Measurements from ENCODE around the gene ASCL5.

ASCL5 gene

GRCh38 chr1:201153474-201154388, 26.7 kb upstream of the ASCL5 start:
- no peak for DNase-seq (ENCODE audit: low read depth)

- DNase-seq (ENCODE audit: low read depth) = no peak
Measured at GRCh38 chr1:201149400-201149799, 22.4 kb upstream of the ASCL5 start.

GRCh38 chr1:201147396-201148015, 20.5 kb upstream of the ASCL5 start:
- no peak for DNase-seq (ENCODE audit: low read depth)

- no peak for DNase-seq (ENCODE audit: low read depth)
Measured at GRCh38 chr1:201146626-201147390, 19.8 kb upstream of the ASCL5 start.

- no peak for DNase-seq (ENCODE audit: low read depth)
Measured at GRCh38 chr1:201145816-201146215, 18.8 kb upstream of the ASCL5 start.

- no peak for DNase-seq (ENCODE audit: low read depth)
Measured at GRCh38 chr1:201145132-201145531, 18.1 kb upstream of the ASCL5 start.

- no peak for DNase-seq (ENCODE audit: low read depth)
Measured at GRCh38 chr1:201144701-201145100, 17.7 kb upstream of the ASCL5 start.

- no peak for DNase-seq (ENCODE audit: low read depth)
Measured at GRCh38 chr1:201143726-201144635, 17.0 kb upstream of the ASCL5 start.

GRCh38 chr1:201142849-201143725, 16.1 kb upstream of the ASCL5 start:
- no peak for DNase-seq (ENCODE audit: low read depth)

GRCh38 chr1:201142011-201142848, 15.2 kb upstream of the ASCL5 start:
- DNase-seq (ENCODE audit: low read depth) = no peak

- no peak for DNase-seq (ENCODE audit: low read depth)
Measured at GRCh38 chr1:201141418-201141817, 14.4 kb upstream of the ASCL5 start.

- no peak for DNase-seq (ENCODE audit: low read depth)
Measured at GRCh38 chr1:201140941-201141260, 13.9 kb upstream of the ASCL5 start.

GRCh38 chr1:201140235-201140940, 13.4 kb upstream of the ASCL5 start:
- no peak for DNase-seq (ENCODE audit: low read depth)

GRCh38 chr1:201139756-201140155, 12.8 kb upstream of the ASCL5 start:
- DNase-seq (ENCODE audit: low read depth) = no peak

GRCh38 chr1:201139306-201139705, 12.3 kb upstream of the ASCL5 start:
- no peak for DNase-seq (ENCODE audit: low read depth)

GRCh38 chr1:201138311-201138840, 11.4 kb upstream of the ASCL5 start:
- no peak for DNase-seq (ENCODE audit: low read depth)

GRCh38 chr1:201137579-201138310, 10.8 kb upstream of the ASCL5 start:
- no peak for DNase-seq (ENCODE audit: low read depth)

- no peak for DNase-seq (ENCODE audit: low read depth)
Measured at GRCh38 chr1:201137024-201137392, 10.0 kb upstream of the ASCL5 start.

Data from HS-5 (cell line).